Endothelial cell (in vitro differentiated cells): ENCODE results near the gene KHK. TPM values are rescaled to one million over a fixed set of nuclear protein-coding genes. Genes with fewer than 3 reads are reported as not detected.
"Not testable (repeated sequence)": the region's sequence is repeated elsewhere in the genome, so short reads cannot be mapped to it uniquely, and the experiment has no call there.

Experiments used
- DNase-seq: peaks from one replicate; pipeline ENCODE4 v3.0.0; 2021; ENCODE audit warnings: low spot score
- H3K27ac Mint-ChIP-seq: one replicate; pipeline ENCODE4 v1.8.0; 2021; ENCODE audit warnings: mixed read lengths, inconsistent platforms; ENCODE audit not compliant: unreplicated experiment
- H3K27me3 Mint-ChIP-seq: one replicate; pipeline ENCODE4 v1.8.0; 2021; ENCODE audit warnings: mild to moderate bottlenecking, moderate library complexity, mixed read lengths, inconsistent platforms; ENCODE audit not compliant: unreplicated experiment
- H3K36me3 Mint-ChIP-seq: one replicate; pipeline ENCODE4 v1.8.0; 2021; ENCODE audit warnings: mild to moderate bottlenecking, low read depth, mixed read lengths, inconsistent platforms; ENCODE audit not compliant: unreplicated experiment
- H3K4me1 Mint-ChIP-seq: one replicate; pipeline ENCODE4 v1.8.0; 2021; ENCODE audit warnings: mild to moderate bottlenecking, mixed read lengths, inconsistent platforms; ENCODE audit not compliant: unreplicated experiment
- H3K4me3 Mint-ChIP-seq: one replicate; pipeline ENCODE4 v1.8.0; 2021; ENCODE audit warnings: mild to moderate bottlenecking, mixed read lengths, inconsistent platforms; ENCODE audit not compliant: unreplicated experiment
- H3K9me3 Mint-ChIP-seq: one replicate; pipeline ENCODE4 v1.8.0; 2021; ENCODE audit warnings: mixed read lengths, inconsistent platforms; ENCODE audit not compliant: unreplicated experiment
- total RNA-seq: library from RNA; stranded (reverse); fragmentation: NEBNext Ultra II Directional; extraction: Animal tissue kit (Norgen Biotek cat#: 25700); gene quantifications from one replicate; pipeline ENCODE4 v1.2.1, GENCODE V29; 2021; ENCODE audit not compliant: unreplicated experiment
- TF ChIP-seq, protein P1 (sequence below): fragments of 200-600 bp; sonication (generic); IDR thresholded peaks from one replicate; pipeline ENCODE4 v1.5.0; 2021; ENCODE audit warnings: antibody characterized with exemption; ENCODE audit not compliant: unreplicated experiment

Gene KHK
- total RNA-seq, 1 donor from 2014 or later = 1.4 TPM

- H3K4me3 Mint-ChIP-seq = peak overlapping the region; percentile 87
- H3K27ac Mint-ChIP-seq = peak overlapping the region; percentile 68
- no peaks in the 10 kb centered on the region for H3K9me3 Mint-ChIP-seq
- H3K4me1 Mint-ChIP-seq = peaks cover 51% of the 10 kb centered on the region
- peaks cover 15% of the 10 kb centered on the region for H3K36me3 Mint-ChIP-seq
- DNase-seq = no peak
- peaks cover 10% of the 10 kb centered on the region for H3K27me3 Mint-ChIP-seq
- TF ChIP-seq, protein P1, sequence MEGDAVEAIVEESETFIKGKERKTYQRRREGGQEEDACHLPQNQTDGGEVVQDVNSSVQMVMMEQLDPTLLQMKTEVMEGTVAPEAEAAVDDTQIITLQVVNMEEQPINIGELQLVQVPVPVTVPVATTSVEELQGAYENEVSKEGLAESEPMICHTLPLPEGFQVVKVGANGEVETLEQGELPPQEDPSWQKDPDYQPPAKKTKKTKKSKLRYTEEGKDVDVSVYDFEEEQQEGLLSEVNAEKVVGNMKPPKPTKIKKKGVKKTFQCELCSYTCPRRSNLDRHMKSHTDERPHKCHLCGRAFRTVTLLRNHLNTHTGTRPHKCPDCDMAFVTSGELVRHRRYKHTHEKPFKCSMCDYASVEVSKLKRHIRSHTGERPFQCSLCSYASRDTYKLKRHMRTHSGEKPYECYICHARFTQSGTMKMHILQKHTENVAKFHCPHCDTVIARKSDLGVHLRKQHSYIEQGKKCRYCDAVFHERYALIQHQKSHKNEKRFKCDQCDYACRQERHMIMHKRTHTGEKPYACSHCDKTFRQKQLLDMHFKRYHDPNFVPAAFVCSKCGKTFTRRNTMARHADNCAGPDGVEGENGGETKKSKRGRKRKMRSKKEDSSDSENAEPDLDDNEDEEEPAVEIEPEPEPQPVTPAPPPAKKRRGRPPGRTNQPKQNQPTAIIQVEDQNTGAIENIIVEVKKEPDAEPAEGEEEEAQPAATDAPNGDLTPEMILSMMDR = no peak
These were observed 13.7 kb upstream of the KHK start for GRCh38 chr2:27072920-27073319.

GRCh38 chr2:27073782-27074181, 12.8 kb upstream of the KHK start:
- peak overlapping the region; percentile 8 for H3K4me3 Mint-ChIP-seq
- H3K9me3 Mint-ChIP-seq = no peaks in the 10 kb centered on the region
- peaks cover 11% of the 10 kb centered on the region for H3K27me3 Mint-ChIP-seq
- peak overlapping the region; percentile 10 for H3K27ac Mint-ChIP-seq
- peaks cover 15% of the 10 kb centered on the region for H3K36me3 Mint-ChIP-seq
- peaks cover 47% of the 10 kb centered on the region for H3K4me1 Mint-ChIP-seq
- no peak for DNase-seq
- TF ChIP-seq, protein P1 = no peak

DNA sequence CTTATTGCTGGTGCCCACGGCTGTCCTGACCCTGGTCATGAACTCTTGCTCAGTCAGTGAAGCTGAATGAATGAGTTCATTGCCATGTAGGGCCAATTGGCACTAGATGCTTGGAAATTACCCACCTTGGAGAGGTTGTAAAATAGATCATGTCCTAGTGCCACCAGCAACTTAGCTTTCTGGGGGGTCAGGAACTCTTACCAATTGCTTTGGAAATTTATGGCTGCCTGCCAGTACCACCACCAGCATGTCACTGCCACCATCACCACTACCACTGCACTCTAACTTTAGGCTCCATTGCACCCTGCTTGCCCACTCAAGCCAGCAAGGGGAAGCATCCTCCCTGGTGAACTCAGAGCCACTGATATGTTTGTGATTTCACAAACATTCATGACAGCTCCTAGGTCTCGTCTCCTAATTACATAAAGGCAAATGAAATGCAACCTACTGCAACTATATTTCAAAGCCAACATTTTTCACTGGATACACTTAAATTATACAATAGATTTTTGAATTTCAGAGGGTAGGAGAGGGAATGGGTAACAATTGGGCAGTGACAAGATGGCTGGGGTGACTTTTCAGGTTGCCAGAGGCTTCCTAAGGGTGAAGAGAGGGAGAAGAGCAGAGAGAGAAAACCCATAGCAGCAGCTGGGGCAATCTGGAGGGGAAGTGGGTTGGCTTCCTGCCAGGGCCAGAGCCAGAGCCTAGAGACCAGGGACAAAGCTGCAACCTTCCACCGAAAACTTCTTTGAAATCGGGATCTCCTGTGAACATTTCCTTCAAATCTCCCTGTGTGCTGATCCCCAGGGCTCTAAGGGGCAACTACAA, 11.6 kb upstream of the KHK start:
- Mint-ChIP-seq H3K4me3 (no peak overlapping the region), H3K4me1 (peaks cover 37% of the 10 kb centered on the region)

DNA sequence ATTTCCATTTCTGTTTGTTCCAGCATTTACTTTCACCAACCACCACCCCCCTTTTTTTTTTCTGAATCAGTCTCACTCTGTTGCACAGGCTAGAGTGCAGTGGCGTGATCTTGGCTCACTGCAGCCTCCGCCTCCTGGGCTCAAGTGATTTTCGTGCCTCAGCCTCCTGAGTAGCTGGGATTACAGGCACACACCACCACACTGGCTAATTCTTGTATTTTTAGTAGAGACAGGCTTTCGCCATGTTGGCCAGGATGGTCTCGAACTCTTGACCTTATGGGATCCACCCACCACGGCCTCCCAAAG, 11.1 kb upstream of the KHK start:
- not testable (repeated sequence) for H3K4me3 Mint-ChIP-seq, H3K36me3 Mint-ChIP-seq, DNase-seq, H3K9me3 Mint-ChIP-seq
- Mint-ChIP-seq H3K27me3 (peaks cover 18% of the 10 kb centered on the region), H3K4me1 (peaks cover 34% of the 10 kb centered on the region), H3K27ac (peak overlapping the region; percentile 72)

More for the DNA sequence above, 11.6 kb upstream of the KHK start:
- DNase-seq = peak; percentile 44
- H3K27ac Mint-ChIP-seq = peak overlapping the region; percentile 72
- TF ChIP-seq, protein P1 = no peak
- H3K9me3 Mint-ChIP-seq = no peaks in the 10 kb centered on the region
- H3K36me3 Mint-ChIP-seq = peaks cover 4% of the 10 kb centered on the region
- peaks cover 15% of the 10 kb centered on the region for H3K27me3 Mint-ChIP-seq

- peaks cover 35% of the 10 kb centered on the region for H3K4me1 Mint-ChIP-seq
- no peak for DNase-seq
- peak overlapping the region; percentile 29 for H3K4me3 Mint-ChIP-seq
- H3K27ac Mint-ChIP-seq = no peak overlapping the region
- peaks cover 3% of the 10 kb centered on the region for H3K36me3 Mint-ChIP-seq
- no peaks in the 10 kb centered on the region for H3K9me3 Mint-ChIP-seq
- peaks cover 20% of the 10 kb centered on the region for H3K27me3 Mint-ChIP-seq
- TF ChIP-seq, protein P1 = no peak
These were observed 10.2 kb upstream of the KHK start for GRCh38 chr2:27076323-27076722.
